HEK293 (cell line): ENCODE measurements around the gene RPL22.

Experiments
- CTCF ChIA-PET: fragments of 350-600 bp; formaldehyde crosslinking; extraction: SDS; loops from one replicate; lab custom pipeline; 2021; ENCODE audit warnings: antibody characterized with exemption; lab: Yijun Ruan, JAX
- POLR2A ChIA-PET: fragments of 300-600 bp; formaldehyde crosslinking; extraction: SDS; loops from one replicate; lab custom pipeline; 2020; ENCODE audit warnings: antibody characterized with exemption, inconsistent platforms; lab: Yijun Ruan, JAX
- H3K27ac ChIP-seq: fragments of 200-500 bp; sonication (Bioruptor generic); 2 replicates; pipeline ENCODE4 v1.5.1; 2014; ENCODE audit warnings: low read depth, low read length, control low read depth, inconsistent platforms; ENCODE audit errors: extremely low read depth
- H3K36me3 ChIP-seq, 2 experiments: fragments of 200-500 bp in 1 of 2; sonication (Bioruptor generic) in 1 of 2; 1 replicate in 1 of 2; 2 replicates in 1 of 2; pipeline ENCODE4 v1.5.1; 2014 to 2017; ENCODE audit warnings: inconsistent platforms in 2 of 2, low read length in 2 of 2; ENCODE audit not compliant: control insufficient read depth in 2 of 2, insufficient read depth in 1 of 2
- H3K4me1 ChIP-seq: fragments of 200-500 bp; sonication (Bioruptor generic); 2 replicates; pipeline ENCODE4 v1.5.1; 2014; ENCODE audit warnings: mild to moderate bottlenecking, low read length, inconsistent platforms; ENCODE audit not compliant: control insufficient read depth, insufficient read depth
- H3K4me3 ChIP-seq: 2 replicates; pipeline ENCODE4 v1.5.1; 2011; ENCODE audit warnings: low read depth, mild to moderate bottlenecking, control low read depth, low read length, moderate library complexity
- H3K9me3 ChIP-seq: fragments of 200-500 bp; sonication (Bioruptor generic); 2 replicates; pipeline ENCODE4 v1.5.1; 2014; ENCODE audit warnings: low read depth, low read length, inconsistent platforms; ENCODE audit not compliant: control insufficient read depth, insufficient read depth
- BCL11A ChIP-seq: fragments of 450-650 bp; formaldehyde crosslinking; IDR thresholded peaks from 2 replicates; pipeline ENCODE4 v1.5.1; 2016; ENCODE audit warnings: low read depth, missing biosample characterization, missing genetic modification characterization
- ELK4 ChIP-seq: IDR thresholded peaks from 2 replicates; pipeline ENCODE4 v1.6.1; 2011; ENCODE audit warnings: mild to moderate bottlenecking, low read depth, low read length, borderline replicate concordance
- GLIS2 ChIP-seq: fragments of 450-650 bp; formaldehyde crosslinking; IDR thresholded peaks from 2 replicates; pipeline ENCODE4 v1.5.1; 2016; ENCODE audit warnings: missing biosample characterization, missing genetic modification characterization
- HOXD13 ChIP-seq: sonication (generic); formaldehyde crosslinking; IDR thresholded peaks from 2 replicates; pipeline ENCODE4 v1.8.0; 2022; ENCODE audit warnings: missing genetic modification reagents, borderline replicate concordance
- KLF17 ChIP-seq: fragments of 450-650 bp; formaldehyde crosslinking; IDR thresholded peaks from 2 replicates; pipeline ENCODE4 v1.5.1; 2016; ENCODE audit warnings: missing biosample characterization, missing genetic modification characterization
- MEIS1 ChIP-seq: sonication (generic); formaldehyde crosslinking; IDR thresholded peaks from 2 replicates; pipeline ENCODE4 v1.8.1; 2022; ENCODE audit warnings: missing genetic modification reagents, mild to moderate bottlenecking, borderline replicate concordance
- MZF1 ChIP-seq: fragments of 450-650 bp; formaldehyde crosslinking; IDR thresholded peaks from 2 replicates; pipeline ENCODE4 v1.5.1; 2017; ENCODE audit warnings: missing biosample characterization, missing genetic modification characterization, borderline replicate concordance
- PBX3 ChIP-seq: sonication (generic); formaldehyde crosslinking; IDR thresholded peaks from 2 replicates; pipeline ENCODE4 v1.8.1; 2022; ENCODE audit warnings: mild to moderate bottlenecking, moderate library complexity, missing genetic modification reagents
- SETDB1 ChIP-seq: IDR thresholded peaks from one replicate; pipeline ENCODE4 v1.6.1; 2017; ENCODE audit warnings: mild to moderate bottlenecking, low read length, moderate library complexity, mixed read lengths; ENCODE audit not compliant: insufficient read length
- TCF7L2 ChIP-seq: IDR thresholded peaks from 2 replicates; pipeline ENCODE4 v1.6.1; 2011; ENCODE audit warnings: low read depth, mild to moderate bottlenecking, inconsistent platforms, low read length, moderate library complexity, borderline replicate concordance
- ZEB2 ChIP-seq: fragments of 450-650 bp; formaldehyde crosslinking; IDR thresholded peaks from 2 replicates; pipeline ENCODE4 v1.5.1; 2016; ENCODE audit warnings: missing biosample characterization, missing genetic modification characterization
- ZNF10 ChIP-seq: fragments of 450-650 bp; formaldehyde crosslinking; IDR thresholded peaks from 2 replicates; pipeline ENCODE4 v1.5.1; 2017; ENCODE audit warnings: missing biosample characterization, missing genetic modification characterization
- ZNF132 ChIP-seq: fragments of 450-650 bp; formaldehyde crosslinking; IDR thresholded peaks from 2 replicates; pipeline ENCODE4 v1.5.1; 2017; ENCODE audit warnings: missing biosample characterization, missing genetic modification characterization, borderline replicate concordance
- ZNF19 ChIP-seq: fragments of 450-650 bp; formaldehyde crosslinking; IDR thresholded peaks from 2 replicates; pipeline ENCODE4; 2016; ENCODE audit warnings: missing biosample characterization, missing genetic modification characterization, low read depth
- ZNF2 ChIP-seq: fragments of 450-650 bp; formaldehyde crosslinking; IDR thresholded peaks from 2 replicates; pipeline ENCODE4 v1.5.1; 2016; ENCODE audit warnings: missing biosample characterization, missing genetic modification characterization
- ZNF214 ChIP-seq: fragments of 450-650 bp; formaldehyde crosslinking; IDR thresholded peaks from 2 replicates; pipeline ENCODE4 v1.5.1; 2017; ENCODE audit warnings: missing biosample characterization, mild to moderate bottlenecking, missing genetic modification characterization, borderline replicate concordance
- ZNF23 ChIP-seq: fragments of 450-650 bp; formaldehyde crosslinking; IDR thresholded peaks from 2 replicates; pipeline ENCODE4 v1.5.1; 2016; ENCODE audit warnings: missing biosample characterization, missing genetic modification characterization, borderline replicate concordance
- ZNF26 ChIP-seq: fragments of 450-650 bp; formaldehyde crosslinking; IDR thresholded peaks from 2 replicates; pipeline ENCODE4 v1.5.1; 2016; ENCODE audit warnings: missing biosample characterization, missing genetic modification characterization
- ZNF274 ChIP-seq, 2 experiments: fragments of 200-500 bp in 1 of 2; fragments of 450-650 bp in 1 of 2; sonication (Bioruptor generic) in 1 of 2; formaldehyde crosslinking in 1 of 2; IDR thresholded peaks; 2 replicates each; pipeline versions ENCODE4 v1.5.1 to v1.6.1; 2014 to 2016; ENCODE audit warnings: borderline replicate concordance in 1 of 2, inconsistent platforms in 1 of 2, low read length in 1 of 2, missing biosample characterization in 1 of 2, missing genetic modification characterization in 1 of 2
- ZNF473 ChIP-seq: fragments of 450-650 bp; formaldehyde crosslinking; IDR thresholded peaks from 2 replicates; pipeline ENCODE4 v1.5.1; 2017; ENCODE audit warnings: missing biosample characterization, missing genetic modification characterization
- ZNF518A ChIP-seq: fragments of 450-650 bp; formaldehyde crosslinking; conservative IDR thresholded peaks from 2 replicates; pipeline ENCODE4 v1.5.1; 2016; ENCODE audit warnings: low read depth, missing biosample characterization, missing genetic modification characterization
- ZNF600 ChIP-seq: fragments of 450-650 bp; formaldehyde crosslinking; IDR thresholded peaks from 2 replicates; pipeline ENCODE4 v1.5.1; 2016; ENCODE audit warnings: missing biosample characterization, missing genetic modification characterization
- ZNF623 ChIP-seq: fragments of 450-650 bp; formaldehyde crosslinking; IDR thresholded peaks from 2 replicates; pipeline ENCODE4 v1.5.1; 2016; ENCODE audit warnings: missing biosample characterization, missing genetic modification characterization
- ZNF747 ChIP-seq: fragments of 450-650 bp; formaldehyde crosslinking; IDR thresholded peaks from 2 replicates; pipeline ENCODE4 v1.5.1; 2016; ENCODE audit warnings: missing biosample characterization, missing genetic modification characterization
- ZNF777 ChIP-seq: fragments of 450-650 bp; formaldehyde crosslinking; IDR thresholded peaks from 2 replicates; pipeline ENCODE4 v1.5.1; 2017; ENCODE audit warnings: missing biosample characterization, missing genetic modification characterization, borderline replicate concordance
- ZNF791 ChIP-seq: fragments of 450-650 bp; formaldehyde crosslinking; IDR thresholded peaks from 2 replicates; pipeline ENCODE4 v1.5.1; 2016; ENCODE audit warnings: missing biosample characterization, missing genetic modification characterization
- ZNF843 ChIP-seq: fragments of 450-650 bp; formaldehyde crosslinking; IDR thresholded peaks from 2 replicates; pipeline ENCODE4 v1.5.1; 2016; ENCODE audit warnings: missing biosample characterization, missing genetic modification characterization

RPL22 gene

GRCh38 chr1:6141592-6141991, 57.8 kb downstream of the RPL22 start:
- ChIA-PET POLR2A (no interaction called here), CTCF (no interaction called here)
- Histone ChIP-seq H3K4me1 (no peaks in the 10 kb centered on the region), H3K9me3 (no peaks in the 10 kb centered on the region), H3K36me3 (no peaks in the 10 kb centered on the region), H3K27ac (no peak overlapping the region), H3K4me3 (no peak overlapping the region)
- TF ChIP-seq ZNF26 (no peak), TCF7L2 (no peak), ZNF10 (tag by site-specific recombination) (no peak), ZNF23 (no peak), SETDB1 (no peak), KLF17 (tag by site-specific recombination) (no peak), ZNF132 (no peak), MEIS1 (CRISPR knock-in tag) (no peak), ELK4 (no peak), ZNF623 (tag by site-specific recombination) (no peak), ZNF791 (tag by site-specific recombination) (no peak), ZNF747 (no peak), ZNF274 (IDR thresholded peaks at IDR 0.05; ENCODE audit: low read length) (no peak), ZNF274 (tag by site-specific recombination; IDR thresholded peaks at IDR 0.05; ENCODE audit: borderline replicate concordance) (no peak), ZNF473 (no peak), ZNF600 (tag by site-specific recombination) (no peak), BCL11A (no peak), ZNF19 (tag by site-specific recombination) (no peak), MZF1 (no peak)

- Histone ChIP-seq H3K36me3 (no peaks in the 10 kb centered on the region), H3K27ac (no peak overlapping the region), H3K4me1 (no peaks in the 10 kb centered on the region), H3K4me3 (no peak overlapping the region), H3K9me3 (no peaks in the 10 kb centered on the region)
- CTCF ChIA-PET, result no interaction called here
- POLR2A ChIA-PET, result no interaction called here
- TF ChIP-seq ZNF843 (tag by site-specific recombination) (no peak), ZEB2 (no peak), SETDB1 (no peak), HOXD13 (no peak), ZNF777 (tag by site-specific recombination) (no peak), ZNF518A (tag by site-specific recombination) (no peak), PBX3 (CRISPR knock-in tag) (no peak), ZNF2 (tag by site-specific recombination) (no peak), ZNF214 (no peak), GLIS2 (tag by site-specific recombination) (no peak)
Measured at GRCh38 chr1:6140413-6140812, 59.0 kb downstream of the RPL22 start.
